Measurements from ENCODE around the gene KRT38.

DNA sequence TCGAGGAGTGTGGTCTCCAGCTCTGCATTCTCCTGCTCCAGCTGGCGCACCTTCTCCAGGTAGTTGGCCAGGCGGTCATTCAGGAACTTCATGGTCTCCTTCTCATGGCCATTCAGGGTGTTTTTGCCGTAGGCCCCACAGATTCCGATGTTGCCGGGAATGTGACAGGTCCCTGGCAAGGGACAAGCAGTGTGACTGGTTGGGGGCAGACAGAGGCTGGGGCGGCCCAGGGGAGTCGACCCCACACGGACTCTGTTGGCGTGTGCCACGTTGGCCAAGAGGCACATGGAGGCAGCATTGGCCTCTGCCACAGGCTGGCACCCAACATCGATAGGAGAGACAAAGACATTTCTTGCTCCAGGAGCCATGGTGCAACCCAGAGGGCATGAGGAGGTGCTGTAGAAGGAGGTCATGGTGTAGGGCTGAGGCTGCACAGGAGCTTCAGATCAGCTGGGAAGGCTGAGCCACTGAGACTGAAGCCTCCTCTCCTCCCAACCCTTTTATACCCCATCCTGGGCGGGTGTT lies 16.6 kb downstream of the KRT38 start, which contains the start of gene KRT37:
- TF ChIP-seq, protein P1, sequence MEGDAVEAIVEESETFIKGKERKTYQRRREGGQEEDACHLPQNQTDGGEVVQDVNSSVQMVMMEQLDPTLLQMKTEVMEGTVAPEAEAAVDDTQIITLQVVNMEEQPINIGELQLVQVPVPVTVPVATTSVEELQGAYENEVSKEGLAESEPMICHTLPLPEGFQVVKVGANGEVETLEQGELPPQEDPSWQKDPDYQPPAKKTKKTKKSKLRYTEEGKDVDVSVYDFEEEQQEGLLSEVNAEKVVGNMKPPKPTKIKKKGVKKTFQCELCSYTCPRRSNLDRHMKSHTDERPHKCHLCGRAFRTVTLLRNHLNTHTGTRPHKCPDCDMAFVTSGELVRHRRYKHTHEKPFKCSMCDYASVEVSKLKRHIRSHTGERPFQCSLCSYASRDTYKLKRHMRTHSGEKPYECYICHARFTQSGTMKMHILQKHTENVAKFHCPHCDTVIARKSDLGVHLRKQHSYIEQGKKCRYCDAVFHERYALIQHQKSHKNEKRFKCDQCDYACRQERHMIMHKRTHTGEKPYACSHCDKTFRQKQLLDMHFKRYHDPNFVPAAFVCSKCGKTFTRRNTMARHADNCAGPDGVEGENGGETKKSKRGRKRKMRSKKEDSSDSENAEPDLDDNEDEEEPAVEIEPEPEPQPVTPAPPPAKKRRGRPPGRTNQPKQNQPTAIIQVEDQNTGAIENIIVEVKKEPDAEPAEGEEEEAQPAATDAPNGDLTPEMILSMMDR (IDR thresholded peaks at IDR 0.05) = no peak
- no peak for TF ChIP-seq POLR2A (IDR thresholded peaks at IDR 0.05)

Measured in tibial nerve (tissue), 3 donors.